A549 (cell line): ENCODE results near the gene CUZD1.

Experiments
- CBX2 ChIP-seq: fragments of 200-600 bp; sonication (generic); IDR thresholded peaks from 2 replicates; pipeline ENCODE4 v1.6.1; 2016; ENCODE audit warnings: low read depth, mild to moderate bottlenecking, borderline replicate concordance
- CTCF ChIP-seq: fragments of >200 bp; sonication (Bioruptor Twin); formaldehyde crosslinking; IDR thresholded peaks from 3 replicates; pipeline ENCODE4 v1.5.1; 2016
- HOXB13 ChIP-seq: fragments of 250-450 bp; sonication (Bioruptor Pico); IDR thresholded peaks from 2 replicates; pipeline ENCODE4 v1.5.0; 2020; ENCODE audit warnings: low read depth, mild to moderate bottlenecking, moderate library complexity
- JUN ChIP-seq, 2 experiments: fragments of >200 bp; sonication (Bioruptor Twin); formaldehyde crosslinking; IDR thresholded peaks; 2 replicates in 1 of 2; 3 replicates in 1 of 2; pipeline ENCODE4 v1.6.1; 2016 to 2017
- JUNB ChIP-seq: fragments of >200 bp; sonication (Bioruptor Twin); formaldehyde crosslinking; IDR thresholded peaks from 2 replicates; pipeline ENCODE4 v1.6.1; 2016
- MAFK ChIP-seq: fragments of 450-650 bp; IDR thresholded peaks from 2 replicates; pipeline ENCODE4 v1.6.1; 2014; ENCODE audit not compliant: partially characterized antibody
- MAX ChIP-seq: IDR thresholded peaks from 2 replicates; pipeline ENCODE4 v1.6.1; 2012
- NR3C1 ChIP-seq: fragments of >200 bp; sonication (Bioruptor Twin); formaldehyde crosslinking; IDR thresholded peaks from 3 replicates; pipeline ENCODE4 v1.6.1; 2017
- POLR2A ChIP-seq: IDR thresholded peaks from 2 replicates; pipeline ENCODE4 v1.6.1; 2012; ENCODE audit warnings: mild to moderate bottlenecking, low read length
- POLR2AphosphoS2 ChIP-seq: conservative IDR thresholded peaks from 2 replicates; pipeline ENCODE4 v1.6.1; 2012; ENCODE audit warnings: low read length, improper control_type of control experiment, inconsistent platforms
- RARB ChIP-seq: fragments of 250-450 bp; sonication (Bioruptor Pico); IDR thresholded peaks from 2 replicates; pipeline ENCODE4 v1.8.0; 2021; ENCODE audit warnings: mild to moderate bottlenecking, moderate library complexity
- RCOR1 ChIP-seq: fragments of 150-350 bp; IDR thresholded peaks from 2 replicates; pipeline ENCODE4 v1.6.1; 2014; ENCODE audit warnings: antibody characterized with exemption, low read length, low read depth
- REST ChIP-seq: fragments of 200-600 bp; sonication (generic); IDR thresholded peaks from 2 replicates; pipeline ENCODE4 v1.6.1; 2016; ENCODE audit warnings: antibody characterized with exemption, mild to moderate bottlenecking, moderate library complexity
- USF2 ChIP-seq: fragments of 450-650 bp; IDR thresholded peaks from 2 replicates; pipeline ENCODE4 v1.6.1; 2014; ENCODE audit warnings: antibody characterized with exemption

GRCh38 chr10:122841569-122841968 lies 4.1 kb downstream of the CUZD1 start:
- TF ChIP-seq REST = no peak
- TF ChIP-seq CTCF = no peak
- no peak for TF ChIP-seq HOXB13 (CRISPR knock-in tag)
- TF ChIP-seq POLR2A = no peak
- TF ChIP-seq RARB = no peak
- TF ChIP-seq POLR2AphosphoS2 = no peak
- TF ChIP-seq CBX2 = no peak
- no peak for TF ChIP-seq JUNB
- TF ChIP-seq NR3C1 = no peak
- no peak for TF ChIP-seq MAFK
- TF ChIP-seq RCOR1 = no peak
- TF ChIP-seq JUN (IDR thresholded peaks at IDR 0.05) = no peak
- TF ChIP-seq MAX = no peak
- no peak for TF ChIP-seq USF2
